GF-D8 (cell line): ENCODE data around the gene BTNL3.

Experiments used
- DNase-seq: peaks from one replicate; lab custom pipeline; 2025; lab: John Stamatoyannopoulos, UW

The BTNL3 gene

GRCh38 chr5:181047921-181048320, 59.3 kb downstream of the BTNL3 start:
- DNase-seq, result no peak

GRCh38 chr5:181050016-181050415, 61.4 kb downstream of the BTNL3 start:
- no peak for DNase-seq

- DNase-seq, result no peak
Measured at GRCh38 chr5:181051841-181052671, 63.4 kb downstream of the BTNL3 start.

- no peak for DNase-seq
Measured at GRCh38 chr5:181052672-181053487, 64.2 kb downstream of the BTNL3 start.

- DNase-seq, result no peak
Measured at GRCh38 chr5:181053488-181054121, 65.0 kb downstream of the BTNL3 start.

GRCh38 chr5:181054138-181054537, 65.5 kb downstream of the BTNL3 start:
- no peak for DNase-seq

GRCh38 chr5:181054871-181055459, 66.3 kb downstream of the BTNL3 start:
- no peak for DNase-seq
